ENCODE results near the gene CMTM7. TPM values are rescaled to one million over a fixed set of nuclear protein-coding genes. Genes with fewer than 3 reads are reported as not detected.

The CMTM7 gene
- total and polyA plus RNA-seq, 10 of the 15 experiments (the other 5 are each of a cell fraction or from before 2014, with no cell fraction given) = 3.7 to 36.4 (median 14.7) TPM

GRCh38 chr3:32502118-32502945 lies 110.7 kb downstream of the CMTM7 start, which contains the start of gene CMTM6:
Gene CMTM6, minus strand, starts transcription at chr3:32502852. Its CDS starts 107 bp downstream, at chr3:32502745.
- FAIRE-seq (peak; percentile 23), ATAC-seq (peak; percentile 85), DNase-seq (ENCODE audit: low read depth, low spot score) (no peak)
- no TSS peak for BruUV-seq (replicated peaks)
- Histone ChIP-seq H3K4me2 (ENCODE audit: control insufficient read depth, insufficient read depth) (peak within 1 kb of the TSS; percentile 97), H3K27ac (ENCODE audit: control insufficient read depth, insufficient read depth) (peak within 1 kb of the TSS; percentile 78), H3K4me1 (ENCODE audit: control insufficient read depth, insufficient read depth, low read length) (peaks cover 4% of the 10 kb centered on the region; the same call in 1 of the 2 replicates), H3K9ac (ENCODE audit: control insufficient read depth, insufficient read depth, low read length) (peak within 1 kb of the TSS; percentile 83), H3K36me3 (ENCODE audit: control insufficient read depth in 2 of 2, insufficient read depth in 2 of 2, low read length in 1 of 2) (no peaks in the 10 kb centered on the region), H2AFZ (ENCODE audit: control insufficient read depth, low read depth, low read length) (peak within 1 kb of the TSS; percentile 98), H3K79me2 (ENCODE audit: control insufficient read depth, insufficient read depth, low read length) (peaks cover 16% of the 10 kb centered on the region), H4K20me1 (ENCODE audit: control insufficient read depth, insufficient read depth) (no peaks in the 10 kb centered on the region), H3K9me3 (replicated peaks; ENCODE audit: control insufficient read depth, insufficient read depth, low read length) (no peaks in the 10 kb centered on the region), H3K27me3 (replicated peaks in 1 of 2; ENCODE audit: control insufficient read depth in 2 of 2, insufficient read depth in 2 of 2, low read length in 1 of 2) (no peaks in the 10 kb centered on the region), H3K4me3 (peak within 1 kb of the TSS; percentile 88)
- under 1% methylated on average over 53 of the region's 61 CpGs for WGBS (ENCODE audit: insufficient coverage, insufficient replicate concordance, low lambda C conversion rate, missing lambda C conversion rate)
- ChIA-PET POLR2A (interaction anchor here (1.0 to 1.3 kb wide), 4 partner anchors 45 to 82 kb away, joined by 3 to 8 read pairs (median 4); no protein-coding TSS in a partner anchor), SMC1A (ENCODE audit: uncharacterized antibody, unreplicated experiment) (interaction anchor here (0.6 to 6.0 kb wide), 17 partner anchors 9 to 281 kb away, joined by 3 to 61 read pairs (median 4); no protein-coding TSS in a partner anchor), CTCF (interaction anchor here (0.6 to 2.6 kb wide), 8 partner anchors 8 to 427 kb away, joined by 3 to 13 read pairs (median 4); no protein-coding TSS in a partner anchor), RAD21 (ENCODE audit: unreplicated experiment) (interaction anchor here (0.9 to 3.3 kb wide), 15 partner anchors 8 to 128 kb away, joined by 3 to 27 read pairs (median 4); partner anchors contain the start of genes CMTM7 and DYNC1LI1)
- in situ Hi-C loops (cut with MboI) (loop anchor here (10.0 kb wide), 2 partner anchors 432 to 582 kb away; no protein-coding TSS in a partner anchor), intact Hi-C loops (cut with micrococcal nuclease; ENCODE audit: unreplicated experiment) (loop anchor here (5.0 kb wide), 1 partner anchor 80 kb away; no protein-coding TSS in a partner anchor)
- 0 out of 2 replicates have a peak, but pooled peaks have one; percentile 21 for TF ChIP-seq CREM (IDR thresholded peaks at IDR 0.05; ENCODE audit: low read depth)
- no peak for TF ChIP-seq IRF5 (IDR thresholded peaks at IDR 0.05; ENCODE audit: borderline replicate concordance)
- peak; percentile 42; the same call in 1 of the 2 replicates for TF ChIP-seq TAF1 (IDR thresholded peaks at IDR 0.05; ENCODE audit: borderline replicate concordance, low read depth, low read length)
- no peak for TF ChIP-seq ATF2 (IDR thresholded peaks at IDR 0.05; ENCODE audit: low read length)
- TF ChIP-seq PRDM15 (CRISPR knock-in tag; IDR thresholded peaks at IDR 0.05) = no peak
- no peak for TF ChIP-seq HSF1 (IDR thresholded peaks at IDR 0.05; ENCODE audit: low read depth, low read length)
- no peak for TF ChIP-seq EP300 (IDR thresholded peaks at IDR 0.05; ENCODE audit: borderline replicate concordance in 1 of 2, control insufficient read depth in 1 of 2, low read depth in 2 of 2, low read length in 2 of 2)
- peak; percentile 85 for TF ChIP-seq POLR2AphosphoS5 (IDR thresholded peaks at IDR 0.05; ENCODE audit: low read length)
- no peak for TF ChIP-seq E4F1 (IDR thresholded peaks at IDR 0.05; ENCODE audit: borderline replicate concordance, partially characterized antibody)
